Ascending aorta (tissue), 2 donors: ENCODE data around the gene ATG16L1. TPM values are rescaled to one million over a fixed set of nuclear protein-coding genes. Genes with fewer than 3 reads are reported as not detected.

ENCODE experiments used
- DNase-seq, 2 donors: peaks; one replicate each; pipeline ENCODE4 v3.0.0-alpha.2; 2019; ENCODE audit warnings: low spot score in 2 of 2
- H3K27ac ChIP-seq, 2 donors: fragments of 200-600 bp; sonication (generic); one replicate each; pipeline ENCODE4 v1.5.1; 2016 to 2017; ENCODE audit warnings: mild to moderate bottlenecking in 1 of 2
- H3K27me3 ChIP-seq: fragments of 200-600 bp; sonication (generic); one replicate; pipeline ENCODE4 v1.5.1; 2017
- H3K36me3 ChIP-seq, 2 donors: fragments of 200-600 bp; sonication (generic); one replicate each; pipeline ENCODE4 v1.5.1; 2016
- H3K4me1 ChIP-seq, 2 donors: fragments of 200-600 bp; sonication (generic); one replicate each; pipeline ENCODE4 v1.5.1; 2016 to 2017; ENCODE audit warnings: mild to moderate bottlenecking in 1 of 2
- H3K4me3 ChIP-seq, 2 donors: fragments of 200-600 bp; sonication (generic); one replicate each; pipeline ENCODE4 v1.5.1; 2016 to 2017; ENCODE audit warnings: mild to moderate bottlenecking in 1 of 2
- H3K9me3 ChIP-seq, 2 donors: fragments of 200-600 bp; sonication (generic); one replicate each; pipeline ENCODE4 v1.5.1; 2016
- CTCF ChIP-seq, 3 experiments: fragments of 200-600 bp in 2 of 3; fragments of 450-650 bp in 1 of 3; sonication (generic) in 2 of 3; IDR thresholded peaks; one replicate each; pipeline ENCODE4 v1.5.1; 2016 to 2019; ENCODE audit warnings: antibody characterized with exemption in 3 of 3, mild to moderate bottlenecking in 1 of 3, moderate library complexity in 1 of 3
- intact Hi-C: fragments of 100-400 bp; cut with DNase I; formaldehyde crosslinking; loops from one replicate; pipeline ENCODE4 v1.15.1; 2023
- total RNA-seq: library from RNA; depleted of rRNA; stranded (reverse); fragments of >200 nt; gene quantifications from one replicate; pipeline ENCODE4 v1.1.0, GENCODE V29; 2016

ATG16L1 gene
- total RNA-seq, 1 donor from 2014 or later: 28.1 TPM

- intact Hi-C loops: no loop called here
- H3K4me1 ChIP-seq: no peaks in the 10 kb centered on the region
- H3K36me3 ChIP-seq: no peaks in the 10 kb centered on the region
- DNase-seq: no peak
- H3K27ac ChIP-seq: no peak overlapping the region
- no peak overlapping the region for H3K4me3 ChIP-seq
- H3K9me3 ChIP-seq: no peaks in the 10 kb centered on the region
- no peak for TF ChIP-seq CTCF (IDR thresholded peaks at IDR 0.05)
- H3K27me3 ChIP-seq: no peaks in the 10 kb centered on the region
These were observed 14.5 kb upstream of the ATG16L1 start for GRCh38 chr2:233236820-233237589.

- no peaks in the 10 kb centered on the region for H3K4me1 ChIP-seq
These were observed 10.6 kb upstream of the ATG16L1 start for GRCh38 chr2:233240897-233241296.

GRCh38 chr2:233241803-233242202 lies 9.7 kb upstream of the ATG16L1 start:
- no peak for TF ChIP-seq CTCF (IDR thresholded peaks at IDR 0.05)
- no peaks in the 10 kb centered on the region for H3K4me1 ChIP-seq
- intact Hi-C loops: no loop called here
- no peaks in the 10 kb centered on the region for H3K27me3 ChIP-seq
- H3K9me3 ChIP-seq: no peaks in the 10 kb centered on the region
- H3K4me3 ChIP-seq: no peak overlapping the region
- no peak for DNase-seq
- H3K27ac ChIP-seq: peak overlapping the region in 1 of 2 donors; percentile 10
- H3K36me3 ChIP-seq: no peaks in the 10 kb centered on the region

More at GRCh38 chr2:233240897-233241296, 10.6 kb upstream of the ATG16L1 start:
- Histone ChIP-seq H3K4me3 (no peak overlapping the region), H3K36me3 (no peaks in the 10 kb centered on the region), H3K9me3 (no peaks in the 10 kb centered on the region), H3K27me3 (no peaks in the 10 kb centered on the region), H3K27ac (no peak overlapping the region)
- DNase-seq: no peak
- no peak for TF ChIP-seq CTCF (IDR thresholded peaks at IDR 0.05)
- intact Hi-C loops: no loop called here

GRCh38 chr2:233242231-233242927 lies 9.1 kb upstream of the ATG16L1 start:
- DNase-seq: no peak
- Histone ChIP-seq H3K4me3 (no peak overlapping the region), H3K27me3 (no peaks in the 10 kb centered on the region), H3K36me3 (no peaks in the 10 kb centered on the region), H3K27ac (peak overlapping the region in 1 of 2 donors; percentile 10), H3K9me3 (no peaks in the 10 kb centered on the region), H3K4me1 (no peaks in the 10 kb centered on the region)
- intact Hi-C loops: no loop called here
- no peak for TF ChIP-seq CTCF (IDR thresholded peaks at IDR 0.05)

- H3K36me3 ChIP-seq: no peaks in the 10 kb centered on the region
- H3K4me3 ChIP-seq: no peak overlapping the region
- no peaks in the 10 kb centered on the region for H3K4me1 ChIP-seq
- TF ChIP-seq CTCF (IDR thresholded peaks at IDR 0.05): no peak
- no peaks in the 10 kb centered on the region for H3K9me3 ChIP-seq
- no peaks in the 10 kb centered on the region for H3K27me3 ChIP-seq
- H3K27ac ChIP-seq: no peak overlapping the region
- no peak for DNase-seq
- intact Hi-C loops: no loop called here
These were observed 8.1 kb upstream of the ATG16L1 start for GRCh38 chr2:233243348-233243747.
